Measurements from ENCODE around the gene HBS1L. TPM values are rescaled to one million over a fixed set of nuclear protein-coding genes. Genes with fewer than 3 reads are reported as not detected.

HBS1L gene
- total and polyA plus RNA-seq, 9 of the 15 experiments (the other 6 are each of a cell fraction or from before 2014, with no cell fraction given): 101 to 199 (median 145) TPM

DNA sequence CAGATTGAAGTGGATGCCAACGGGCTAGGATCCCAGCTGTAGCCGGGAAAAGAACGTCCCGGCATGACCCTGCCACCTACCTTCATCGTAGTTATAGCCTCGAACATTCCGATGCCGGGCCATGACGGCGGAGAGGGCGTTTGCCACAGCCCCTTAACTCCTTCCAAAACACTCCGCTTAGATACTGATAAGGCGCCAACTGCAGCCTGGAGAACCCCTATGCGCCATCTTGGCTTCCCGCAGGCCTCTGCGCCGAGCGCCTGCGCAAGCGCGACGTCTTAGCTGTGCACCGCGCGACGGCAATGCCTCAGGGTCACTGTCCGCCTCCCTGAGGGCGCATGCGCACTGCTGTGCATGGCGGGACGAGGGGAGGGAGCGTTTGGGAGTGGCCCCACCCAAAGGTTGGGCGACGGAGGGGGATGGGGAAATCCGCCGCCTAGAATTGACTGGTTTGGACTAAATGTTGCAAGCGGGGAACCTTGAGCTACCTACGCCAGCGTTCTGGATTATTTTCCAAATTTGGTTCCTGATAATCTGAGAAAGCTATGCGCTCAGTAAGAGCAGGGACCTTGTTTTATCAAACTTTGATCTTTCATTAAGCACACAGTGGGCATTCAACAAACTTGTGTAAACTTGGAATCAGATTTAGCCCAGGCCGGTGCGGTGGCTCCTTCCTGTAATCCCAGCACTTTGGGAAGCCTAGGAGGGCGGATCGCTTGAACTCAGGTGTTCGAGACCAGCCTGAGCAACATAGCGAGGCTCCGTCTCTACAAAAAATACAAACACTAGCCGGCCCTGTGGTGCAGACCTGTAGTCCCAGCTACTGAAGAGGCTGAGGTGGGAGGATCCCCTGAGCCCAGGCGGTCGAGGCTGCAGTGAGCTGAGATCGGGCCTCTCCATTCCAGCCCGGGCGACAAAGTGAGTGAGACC is at the start of gene HBS1L (continued):
- TF ChIP-seq, protein P1, sequence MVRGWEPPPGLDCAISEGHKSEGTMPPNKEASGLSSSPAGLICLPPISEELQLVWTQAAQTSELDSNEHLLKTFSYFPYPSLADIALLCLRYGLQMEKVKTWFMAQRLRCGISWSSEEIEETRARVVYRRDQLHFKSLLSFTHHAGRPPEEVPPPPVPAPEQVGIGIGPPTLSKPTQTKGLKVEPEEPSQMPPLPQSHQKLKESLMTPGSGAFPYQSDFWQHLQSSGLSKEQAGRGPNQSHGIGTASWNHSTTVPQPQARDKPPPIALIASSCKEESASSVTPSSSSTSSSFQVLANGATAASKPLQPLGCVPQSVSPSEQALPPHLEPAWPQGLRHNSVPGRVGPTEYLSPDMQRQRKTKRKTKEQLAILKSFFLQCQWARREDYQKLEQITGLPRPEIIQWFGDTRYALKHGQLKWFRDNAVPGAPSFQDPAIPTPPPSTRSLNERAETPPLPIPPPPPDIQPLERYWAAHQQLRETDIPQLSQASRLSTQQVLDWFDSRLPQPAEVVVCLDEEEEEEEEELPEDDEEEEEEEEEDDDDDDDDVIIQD (CRISPR knock-in tag; IDR thresholded peaks at IDR 0.05): no peak
- TF ChIP-seq STAT5B (CRISPR knock-in tag; IDR thresholded peaks at IDR 0.05) (no peak), HNRNPH1 (optimal IDR thresholded peaks at IDR 0.05; ENCODE audit: low read depth, low read length) (no peak), EWSR1 (IDR thresholded peaks at IDR 0.05; ENCODE audit: borderline replicate concordance, low read depth, partially characterized antibody) (no peak), SRF (CRISPR knock-in tag; IDR thresholded peaks at IDR 0.05) (peak in 1 of 2 experiments; percentile 63; a peak in 1 of 4 replicates), RAD51 (IDR thresholded peaks at IDR 0.05; ENCODE audit: borderline replicate concordance, low read depth) (no peak), ZNF253 (CRISPR knock-in tag; conservative IDR thresholded peaks at IDR 0.05) (no peak), BRCA1 (IDR thresholded peaks at IDR 0.05) (no peak), BRCA1 (CRISPR knock-in tag; IDR thresholded peaks at IDR 0.05) (no peak), MEIS2 (IDR thresholded peaks at IDR 0.05; ENCODE audit: partially characterized antibody) (peak; percentile 98), ZNF584 (CRISPR knock-in tag; IDR thresholded peaks at IDR 0.05; ENCODE audit: low read depth) (no peak), ZFPM2 (CRISPR knock-in tag; IDR thresholded peaks at IDR 0.05) (no peak), TAF9B (IDR thresholded peaks at IDR 0.05; ENCODE audit: partially characterized antibody) (peak; percentile 98), ARNT (IDR thresholded peaks at IDR 0.05) (peak in 1 of 2 experiments; percentile 41; a peak in 2 of 4 replicates), ZNF143 (CRISPR knock-in tag; IDR thresholded peaks at IDR 0.05) (peak; percentile 73), PTTG1 (tag; IDR thresholded peaks at IDR 0.05; ENCODE audit: low read depth) (no peak), NUFIP1 (IDR thresholded peaks at IDR 0.05; ENCODE audit: partially characterized antibody) (no peak), SMARCC2 (IDR thresholded peaks at IDR 0.05; ENCODE audit: low read depth) (no peak; the same call in none of the 2 replicates)
- TF ChIP-seq, protein P2, sequence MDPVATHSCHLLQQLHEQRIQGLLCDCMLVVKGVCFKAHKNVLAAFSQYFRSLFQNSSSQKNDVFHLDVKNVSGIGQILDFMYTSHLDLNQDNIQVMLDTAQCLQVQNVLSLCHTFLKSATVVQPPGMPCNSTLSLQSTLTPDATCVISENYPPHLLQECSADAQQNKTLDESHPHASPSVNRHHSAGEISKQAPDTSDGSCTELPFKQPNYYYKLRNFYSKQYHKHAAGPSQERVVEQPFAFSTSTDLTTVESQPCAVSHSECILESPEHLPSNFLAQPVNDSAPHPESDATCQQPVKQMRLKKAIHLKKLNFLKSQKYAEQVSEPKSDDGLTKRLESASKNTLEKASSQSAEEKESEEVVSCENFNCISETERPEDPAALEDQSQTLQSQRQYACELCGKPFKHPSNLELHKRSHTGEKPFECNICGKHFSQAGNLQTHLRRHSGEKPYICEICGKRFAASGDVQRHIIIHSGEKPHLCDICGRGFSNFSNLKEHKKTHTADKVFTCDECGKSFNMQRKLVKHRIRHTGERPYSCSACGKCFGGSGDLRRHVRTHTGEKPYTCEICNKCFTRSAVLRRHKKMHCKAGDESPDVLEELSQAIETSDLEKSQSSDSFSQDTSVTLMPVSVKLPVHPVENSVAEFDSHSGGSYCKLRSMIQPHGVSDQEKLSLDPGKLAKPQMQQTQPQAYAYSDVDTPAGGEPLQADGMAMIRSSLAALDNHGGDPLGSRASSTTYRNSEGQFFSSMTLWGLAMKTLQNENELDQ (CRISPR knock-in tag; IDR thresholded peaks at IDR 0.05; ENCODE audit: borderline replicate concordance): no peak
- TF ChIP-seq, protein P3, sequence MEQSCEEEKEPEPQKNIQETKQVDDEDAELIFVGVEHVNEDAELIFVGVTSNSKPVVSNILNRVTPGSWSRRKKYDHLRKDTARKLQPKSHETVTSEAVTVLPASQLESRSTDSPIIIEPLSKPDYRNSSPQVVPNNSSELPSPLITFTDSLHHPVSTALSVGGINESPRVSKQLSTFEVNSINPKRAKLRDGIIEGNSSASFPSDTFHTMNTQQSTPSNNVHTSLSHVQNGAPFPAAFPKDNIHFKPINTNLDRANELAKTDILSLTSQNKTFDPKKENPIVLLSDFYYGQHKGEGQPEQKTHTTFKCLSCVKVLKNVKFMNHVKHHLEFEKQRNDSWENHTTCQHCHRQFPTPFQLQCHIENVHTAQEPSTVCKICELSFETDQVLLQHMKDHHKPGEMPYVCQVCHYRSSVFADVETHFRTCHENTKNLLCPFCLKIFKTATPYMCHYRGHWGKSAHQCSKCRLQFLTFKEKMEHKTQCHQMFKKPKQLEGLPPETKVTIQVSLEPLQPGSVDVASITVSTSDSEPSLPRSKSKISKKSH (CRISPR knock-in tag; IDR thresholded peaks at IDR 0.05): no peak
- TF ChIP-seq, protein P4, sequence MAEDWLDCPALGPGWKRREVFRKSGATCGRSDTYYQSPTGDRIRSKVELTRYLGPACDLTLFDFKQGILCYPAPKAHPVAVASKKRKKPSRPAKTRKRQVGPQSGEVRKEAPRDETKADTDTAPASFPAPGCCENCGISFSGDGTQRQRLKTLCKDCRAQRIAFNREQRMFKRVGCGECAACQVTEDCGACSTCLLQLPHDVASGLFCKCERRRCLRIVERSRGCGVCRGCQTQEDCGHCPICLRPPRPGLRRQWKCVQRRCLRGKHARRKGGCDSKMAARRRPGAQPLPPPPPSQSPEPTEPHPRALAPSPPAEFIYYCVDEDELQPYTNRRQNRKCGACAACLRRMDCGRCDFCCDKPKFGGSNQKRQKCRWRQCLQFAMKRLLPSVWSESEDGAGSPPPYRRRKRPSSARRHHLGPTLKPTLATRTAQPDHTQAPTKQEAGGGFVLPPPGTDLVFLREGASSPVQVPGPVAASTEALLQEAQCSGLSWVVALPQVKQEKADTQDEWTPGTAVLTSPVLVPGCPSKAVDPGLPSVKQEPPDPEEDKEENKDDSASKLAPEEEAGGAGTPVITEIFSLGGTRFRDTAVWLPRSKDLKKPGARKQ (CRISPR knock-in tag; IDR thresholded peaks at IDR 0.05): no peak
